Activated CD8-positive, alpha-beta T cell treated with anti-CD3 and anti-CD28 coated beads for 36 hours (primary cell): ENCODE measurements around the gene ELAVL4. TPM values are rescaled to one million over a fixed set of nuclear protein-coding genes. Genes with fewer than 3 reads are reported as not detected.

Experiments used
- ATAC-seq: fragments of 200-7000 bp; cut with Tn5 transposase; one replicate; pipeline ENCODE4 v1.10.0; 2021; ENCODE audit warnings: mild to moderate bottlenecking, moderate library complexity
- CTCF ChIA-PET: fragments of 350-600 bp; sonication (Branson Sonifier 250); formaldehyde crosslinking; loops from one replicate; lab custom pipeline; 2021; ENCODE audit warnings: antibody characterized with exemption; lab: Charles Lee
- POLR2A ChIA-PET: fragments of 350-600 bp; sonication (Branson Sonifier 250); formaldehyde crosslinking; loops from one replicate; lab custom pipeline; 2021; ENCODE audit warnings: antibody characterized with exemption; lab: Charles Lee
- DNase-seq: peaks from one replicate; pipeline ENCODE4 v3.0.0-alpha.2; 2020
- H3K27ac Mint-ChIP-seq: one replicate; pipeline ENCODE4 v1.8.0; 2021; ENCODE audit warnings: mild to moderate bottlenecking, mixed read lengths
- H3K27me3 Mint-ChIP-seq: one replicate; pipeline ENCODE4 v1.8.0; 2021; ENCODE audit warnings: mixed read lengths
- H3K36me3 Mint-ChIP-seq: one replicate; pipeline ENCODE4 v1.8.0; 2021; ENCODE audit warnings: low read depth, mixed read lengths
- H3K4me1 Mint-ChIP-seq: one replicate; pipeline ENCODE4 v1.8.0; 2021; ENCODE audit warnings: low read depth, mixed read lengths
- H3K4me3 Mint-ChIP-seq: one replicate; pipeline ENCODE4 v1.8.0; 2021; ENCODE audit warnings: mild to moderate bottlenecking, moderate library complexity, mixed read lengths
- H3K9me3 Mint-ChIP-seq: one replicate; pipeline ENCODE4 v1.8.0; 2021; ENCODE audit warnings: mixed read lengths
- intact Hi-C: fragments of 100-400 bp; cut with micrococcal nuclease; formaldehyde crosslinking; loops from one replicate; pipeline ENCODE4 v1.10.0; 2022
- total RNA-seq, 2 experiments: library from RNA; stranded (reverse); gene quantifications; one replicate each; pipeline ENCODE4 v1.2.3, GENCODE V29; 2021
- TF ChIP-seq, protein P1 (sequence below): fragments of 200-600 bp; IDR thresholded peaks from one replicate; pipeline ENCODE4 v1.8.0; 2022; ENCODE audit warnings: antibody characterized with exemption, mild to moderate bottlenecking

ELAVL4 gene
- total RNA-seq, 2 experiments from 2014 or later: not detected

DNA sequence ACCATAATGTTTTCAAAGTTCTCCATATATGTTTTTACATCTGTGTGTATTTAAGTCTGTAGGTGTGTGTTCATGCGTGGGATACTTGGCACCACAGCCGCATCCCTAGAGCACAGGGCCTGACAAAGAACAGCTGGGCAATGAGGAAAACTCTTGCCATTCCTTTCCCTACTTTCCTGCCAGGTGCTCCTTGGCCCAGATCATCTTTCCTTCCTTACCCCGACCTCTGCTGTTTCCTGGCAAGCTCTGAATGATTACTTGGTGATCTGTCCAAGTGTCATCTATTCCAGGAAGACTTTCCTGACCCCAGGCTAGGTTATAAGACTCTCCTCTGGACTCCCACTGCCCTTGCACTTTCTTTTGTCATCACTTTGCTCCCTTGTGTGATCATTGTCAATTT, 123.6 kb downstream of the ELAVL4 start:
- Mint-ChIP-seq H3K4me1 (no peaks in the 10 kb centered on the region), H3K27me3 (no peaks in the 10 kb centered on the region), H3K4me3 (no peak overlapping the region), H3K27ac (no peak overlapping the region), H3K9me3 (peaks cover 7% of the 10 kb centered on the region), H3K36me3 (no peaks in the 10 kb centered on the region)
- ChIA-PET POLR2A (no interaction called here), CTCF (interaction anchor here (1.0 kb wide), 1 partner anchor 40 kb away, joined by 3 read pairs; no protein-coding TSS in a partner anchor)
- intact Hi-C loops: no loop called here
- TF ChIP-seq, protein P1, sequence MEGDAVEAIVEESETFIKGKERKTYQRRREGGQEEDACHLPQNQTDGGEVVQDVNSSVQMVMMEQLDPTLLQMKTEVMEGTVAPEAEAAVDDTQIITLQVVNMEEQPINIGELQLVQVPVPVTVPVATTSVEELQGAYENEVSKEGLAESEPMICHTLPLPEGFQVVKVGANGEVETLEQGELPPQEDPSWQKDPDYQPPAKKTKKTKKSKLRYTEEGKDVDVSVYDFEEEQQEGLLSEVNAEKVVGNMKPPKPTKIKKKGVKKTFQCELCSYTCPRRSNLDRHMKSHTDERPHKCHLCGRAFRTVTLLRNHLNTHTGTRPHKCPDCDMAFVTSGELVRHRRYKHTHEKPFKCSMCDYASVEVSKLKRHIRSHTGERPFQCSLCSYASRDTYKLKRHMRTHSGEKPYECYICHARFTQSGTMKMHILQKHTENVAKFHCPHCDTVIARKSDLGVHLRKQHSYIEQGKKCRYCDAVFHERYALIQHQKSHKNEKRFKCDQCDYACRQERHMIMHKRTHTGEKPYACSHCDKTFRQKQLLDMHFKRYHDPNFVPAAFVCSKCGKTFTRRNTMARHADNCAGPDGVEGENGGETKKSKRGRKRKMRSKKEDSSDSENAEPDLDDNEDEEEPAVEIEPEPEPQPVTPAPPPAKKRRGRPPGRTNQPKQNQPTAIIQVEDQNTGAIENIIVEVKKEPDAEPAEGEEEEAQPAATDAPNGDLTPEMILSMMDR: no peak
- no peak for DNase-seq
- no peak for ATAC-seq

DNA sequence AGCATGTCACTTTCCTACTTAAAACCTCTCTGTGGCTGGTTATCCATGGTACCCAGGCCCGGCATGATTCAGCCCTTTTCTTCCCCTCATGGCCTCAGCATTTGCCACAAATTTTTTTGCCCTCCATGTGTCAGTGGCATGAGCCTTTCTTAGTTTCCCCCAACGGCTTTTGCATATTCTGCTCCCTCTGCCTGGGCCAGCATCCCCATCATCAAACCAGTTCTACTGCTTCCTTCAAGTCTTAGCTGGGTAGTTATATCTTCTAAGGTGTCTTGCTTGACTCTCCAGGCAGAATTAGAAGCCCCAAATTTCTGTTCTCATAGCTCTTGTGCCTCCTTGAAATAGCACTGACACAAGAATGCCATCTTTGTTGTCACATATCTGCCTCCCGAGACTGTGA, 127.9 kb downstream of the ELAVL4 start:
- POLR2A ChIA-PET: no interaction called here
- intact Hi-C loops: no loop called here

DNA sequence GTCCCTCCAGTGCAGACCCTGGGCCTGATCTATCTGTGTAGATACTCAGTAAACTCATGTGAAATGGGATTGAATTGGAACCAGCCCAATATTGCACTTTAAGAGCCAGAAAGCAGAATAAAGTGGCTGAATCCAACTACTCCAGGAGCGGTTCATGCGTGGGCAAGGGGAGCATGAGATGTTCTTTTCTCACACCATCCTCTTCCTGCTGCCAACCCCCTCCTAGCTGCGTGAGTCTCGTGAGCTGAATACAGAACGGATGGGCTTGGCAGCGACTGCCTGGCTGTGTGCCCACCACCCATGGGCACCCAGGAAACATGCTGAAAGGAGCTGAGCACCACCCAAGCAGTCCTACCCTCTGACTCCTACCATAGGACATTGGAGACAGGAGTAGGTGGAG, 128.3 kb downstream of the ELAVL4 start:
- no peaks in the 10 kb centered on the region for H3K4me1 Mint-ChIP-seq
- H3K4me3 Mint-ChIP-seq: no peak overlapping the region
- H3K27ac Mint-ChIP-seq: no peak overlapping the region
- peaks cover 9% of the 10 kb centered on the region for H3K9me3 Mint-ChIP-seq
- ATAC-seq (no peak), DNase-seq (no peak)
- ChIA-PET POLR2A (no interaction called here), CTCF (no interaction called here)
- intact Hi-C loops: no loop called here
- no peaks in the 10 kb centered on the region for H3K36me3 Mint-ChIP-seq
- H3K27me3 Mint-ChIP-seq: no peaks in the 10 kb centered on the region
- TF ChIP-seq, protein P1: no peak

More for the DNA sequence above, 127.9 kb downstream of the ELAVL4 start:
- H3K36me3 Mint-ChIP-seq: no peaks in the 10 kb centered on the region
- CTCF ChIA-PET: no interaction called here
- ATAC-seq (no peak), DNase-seq (no peak)
- H3K27ac Mint-ChIP-seq: no peak overlapping the region
- H3K4me1 Mint-ChIP-seq: no peaks in the 10 kb centered on the region
- TF ChIP-seq, protein P1: no peak
- peaks cover 9% of the 10 kb centered on the region for H3K9me3 Mint-ChIP-seq
- H3K4me3 Mint-ChIP-seq: no peak overlapping the region
- H3K27me3 Mint-ChIP-seq: no peaks in the 10 kb centered on the region

DNA sequence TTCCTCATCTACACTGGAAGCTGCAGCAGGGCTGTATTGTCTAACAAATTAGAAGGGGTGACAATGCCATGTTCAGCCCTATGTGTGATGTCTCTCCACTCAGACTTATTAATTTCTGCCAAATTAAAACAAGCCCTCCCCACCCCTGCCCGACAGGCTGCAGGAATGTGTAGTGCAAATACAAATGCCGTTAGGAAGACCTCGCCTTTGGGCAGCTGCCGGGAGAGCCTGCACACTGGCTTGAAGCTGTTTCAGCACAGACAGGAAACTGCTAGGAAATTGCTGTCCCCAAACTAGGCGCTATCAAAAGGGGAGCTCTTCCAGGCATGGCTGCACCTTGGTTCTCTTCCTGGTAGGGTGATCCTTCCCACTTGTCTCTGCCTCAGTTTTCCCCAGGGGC, 135.2 kb downstream of the ELAVL4 start:
- peaks cover 2% of the 10 kb centered on the region for H3K9me3 Mint-ChIP-seq
- intact Hi-C loops: no loop called here

DNA sequence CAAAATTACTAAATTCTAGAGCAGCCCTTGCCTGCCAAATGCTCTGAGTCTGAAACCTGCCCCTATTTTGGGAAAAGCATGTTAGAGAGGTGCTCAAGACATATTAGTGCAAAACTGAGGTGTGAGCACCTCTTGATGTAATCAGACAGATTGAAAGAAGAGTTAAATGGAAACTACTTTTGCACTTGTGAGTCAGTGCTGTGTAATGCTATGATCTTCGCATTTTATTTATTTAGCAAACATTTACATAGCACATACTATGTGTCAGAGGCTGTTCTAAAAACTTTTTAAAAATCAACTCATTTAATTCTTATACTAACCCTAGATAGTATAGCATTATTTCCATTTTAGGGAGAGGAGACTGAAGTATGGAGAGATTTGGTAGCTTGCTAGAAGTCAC, 138.1 kb downstream of the ELAVL4 start:
- ChIA-PET POLR2A (no interaction called here), CTCF (interaction anchor here (1.0 kb wide), 1 partner anchor 25 kb away, joined by 3 read pairs; no protein-coding TSS in a partner anchor)
- Mint-ChIP-seq H3K36me3 (no peaks in the 10 kb centered on the region), H3K27ac (no peak overlapping the region), H3K4me1 (no peaks in the 10 kb centered on the region), H3K9me3 (no peaks in the 10 kb centered on the region), H3K27me3 (peaks cover 8% of the 10 kb centered on the region), H3K4me3 (no peak overlapping the region)
- DNase-seq (no peak), ATAC-seq (no peak)
- TF ChIP-seq, protein P1: no peak
- intact Hi-C loops: no loop called here

More for the DNA sequence above, 135.2 kb downstream of the ELAVL4 start:
- Mint-ChIP-seq H3K4me3 (no peak overlapping the region), H3K27me3 (peaks cover 2% of the 10 kb centered on the region), H3K4me1 (no peaks in the 10 kb centered on the region), H3K27ac (no peak overlapping the region), H3K36me3 (no peaks in the 10 kb centered on the region)
- ATAC-seq (no peak), DNase-seq (no peak)
- CTCF ChIA-PET: no interaction called here
- POLR2A ChIA-PET: no interaction called here
- TF ChIP-seq, protein P1: no peak
